Keratinocyte (primary cell): ENCODE measurements around the gene NUDT14. TPM values are rescaled to one million over a fixed set of nuclear protein-coding genes. Genes with fewer than 3 reads are reported as not detected.

Source experiments
- DNase-seq: peaks from one replicate; pipeline ENCODE4 v3.0.0-alpha.2; 2011; ENCODE audit warnings: low read depth, missing footprints, low spot score
- FAIRE-seq: peaks from 2 replicates; lab custom pipeline; 2011; peaks lifted over from hg19 to GRCh38; lab: Jason Lieb, UNC
- H2AFZ ChIP-seq: 2 replicates; pipeline ENCODE4 v1.6.0; 2012; ENCODE audit warnings: low read length, control low read depth, inconsistent platforms; ENCODE audit not compliant: control insufficient read depth
- H3K27ac ChIP-seq: 2 replicates; pipeline ENCODE4 v1.5.1; 2011; ENCODE audit warnings: low read length; ENCODE audit not compliant: control insufficient read depth, insufficient read depth
- H3K27me3 ChIP-seq: 3 replicates; pipeline ENCODE4 v1.6.0; 2011; ENCODE audit warnings: low read length; ENCODE audit not compliant: control insufficient read depth, insufficient read depth; ENCODE audit errors: extremely low read depth
- H3K36me3 ChIP-seq, 2 experiments: 2 replicates in 1 of 2; 3 replicates in 1 of 2; pipeline ENCODE4 v1.5.1; 2011; ENCODE audit warnings: low read length in 2 of 2, mild to moderate bottlenecking in 1 of 2; ENCODE audit not compliant: control insufficient read depth in 2 of 2, insufficient read depth in 2 of 2; ENCODE audit errors: extremely low read depth in 1 of 2
- H3K4me1 ChIP-seq: 3 replicates; pipeline ENCODE4 v1.5.1; 2011; ENCODE audit warnings: low read length; ENCODE audit not compliant: control insufficient read depth, insufficient read depth; ENCODE audit errors: extremely low read depth
- H3K4me2 ChIP-seq: 3 replicates; pipeline ENCODE4 v1.6.0; 2011; ENCODE audit warnings: low read depth, low read length; ENCODE audit not compliant: control insufficient read depth, insufficient read depth; ENCODE audit errors: extremely low read depth
- H3K4me3 ChIP-seq, 3 experiments: fragments of 200-600 bp in 1 of 3; sonication (generic) in 1 of 3; 2 replicates in 2 of 3; 3 replicates in 1 of 3; pipeline ENCODE4 v1.5.1; 2011 to 2016; ENCODE audit warnings: low read length in 3 of 3, mild to moderate bottlenecking in 3 of 3, control low read depth in 2 of 3, inconsistent platforms in 1 of 3, low read depth in 1 of 3, mixed read lengths in 1 of 3, mixed run types in 1 of 3, moderate library complexity in 1 of 3; ENCODE audit not compliant: control insufficient read depth in 2 of 3, insufficient read depth in 2 of 3; ENCODE audit errors: extremely low read depth in 1 of 3
- H3K79me2 ChIP-seq: 2 replicates; pipeline ENCODE4 v1.6.0; 2012; ENCODE audit warnings: low read length; ENCODE audit not compliant: control insufficient read depth, insufficient read depth
- H3K9ac ChIP-seq: 3 replicates; pipeline ENCODE4 v1.6.0; 2011; ENCODE audit warnings: low read length; ENCODE audit not compliant: control insufficient read depth, insufficient read depth; ENCODE audit errors: extremely low read depth
- H3K9me1 ChIP-seq: 3 replicates; pipeline ENCODE4 v1.6.0; 2011; ENCODE audit warnings: low read length; ENCODE audit not compliant: control insufficient read depth, insufficient read depth; ENCODE audit errors: extremely low read depth
- H3K9me3 ChIP-seq: 2 replicates; pipeline ENCODE4 v1.5.1; 2012; ENCODE audit warnings: low read depth, low read length; ENCODE audit not compliant: control insufficient read depth
- H4K20me1 ChIP-seq: 3 replicates; pipeline ENCODE4 v1.6.0; 2011; ENCODE audit warnings: low read length; ENCODE audit not compliant: control insufficient read depth, insufficient read depth; ENCODE audit errors: extremely low read depth
- CTCF ChIP-seq, 3 experiments: IDR thresholded peaks in 1 of 3; conservative IDR thresholded peaks in 1 of 3; optimal IDR thresholded peaks in 1 of 3; 2 replicates in 2 of 3; 3 replicates in 1 of 3; pipeline versions ENCODE3 to v1.5.1; 2011; ENCODE audit warnings: low read length in 3 of 3, mild to moderate bottlenecking in 3 of 3, moderate library complexity in 2 of 3, control low read depth in 1 of 3, inconsistent platforms in 1 of 3; ENCODE audit not compliant: insufficient read depth in 2 of 3; ENCODE audit errors: extremely low read depth in 1 of 3
- EZH2 ChIP-seq: IDR thresholded peaks from one replicate; pipeline ENCODE4 v1.6.1; 2012; ENCODE audit warnings: inconsistent platforms, mild to moderate bottlenecking, low read length, moderate library complexity
- dilution Hi-C: fragments of 300-500 bp; cut with MboI; formaldehyde crosslinking; loops from one replicate; pipeline ENCODE4 v1.7.0; 2020; ENCODE audit warnings: low sequenced_read_pairs; ENCODE audit not compliant: extremely low pct_ligation_motif_present
- polyA plus RNA-seq, 5 experiments: library from polyadenylated mRNA; depleted of rRNA in 3 of 5; stranded (reverse) in 3 of 5; stranded (forward) in 1 of 5; unstranded in 1 of 5; fragments of >200 nt; gene quantifications; 1 replicate in 1 of 5; 2 replicates in 3 of 5; 3 replicates in 1 of 5; pipeline versions ENCODE4 v1.2.1 to v1.2.3, GENCODE V29; 2011 to 2012; ENCODE audit warnings: missing spikeins in 2 of 5, low read depth in 1 of 5, low replicate concordance in 1 of 5

The NUDT14 gene
- polyA plus RNA-seq, 1 donor (not counting 4 experiments of a cell fraction or from before 2014, with no cell fraction given) = 15.6 TPM

GRCh38 chr14:105228562-105228961, 47.5 kb upstream of the NUDT14 start:
- Histone ChIP-seq H4K20me1 (no peaks in the 10 kb centered on the region), H3K9ac (no peak overlapping the region), H3K4me3 (no peak overlapping the region), H3K36me3 (peaks cover 5 to 7% of the 10 kb centered on the region in 2 experiments), H3K27ac (no peak overlapping the region), H3K79me2 (peaks cover 2% of the 10 kb centered on the region), H3K27me3 (no peaks in the 10 kb centered on the region), H3K9me3 (peaks cover 2% of the 10 kb centered on the region), H3K4me2 (no peak overlapping the region), H3K9me1 (no peaks in the 10 kb centered on the region), H3K4me1 (no peaks in the 10 kb centered on the region), H2AFZ (no peak overlapping the region)
- FAIRE-seq = no peak
- dilution Hi-C loops = no loop called here
- TF ChIP-seq EZH2 = no peak
- TF ChIP-seq CTCF (optimal IDR thresholded peaks at IDR 0.05 in 1 of 3, IDR thresholded peaks at IDR 0.05 in 1 of 3, conservative IDR thresholded peaks at IDR 0.05 in 1 of 3; ENCODE audit: extremely low read depth in 1 of 3, insufficient read depth in 2 of 3, low read length in 3 of 3) = no peak
- no peak for DNase-seq

GRCh38 chr14:105227346-105227745, 46.2 kb upstream of the NUDT14 start:
- Histone ChIP-seq H3K4me3 (no peak overlapping the region), H2AFZ (no peak overlapping the region), H3K9me3 (peaks cover 2% of the 10 kb centered on the region), H3K4me2 (no peak overlapping the region), H3K4me1 (no peaks in the 10 kb centered on the region), H3K9me1 (no peaks in the 10 kb centered on the region), H3K79me2 (peaks cover 2% of the 10 kb centered on the region), H4K20me1 (no peaks in the 10 kb centered on the region), H3K27ac (no peak overlapping the region), H3K9ac (no peak overlapping the region), H3K36me3 (peaks cover 7 to 12% of the 10 kb centered on the region in 2 experiments), H3K27me3 (no peaks in the 10 kb centered on the region)
- TF ChIP-seq EZH2 (no peak), CTCF (optimal IDR thresholded peaks at IDR 0.05 in 1 of 3, IDR thresholded peaks at IDR 0.05 in 1 of 3, conservative IDR thresholded peaks at IDR 0.05 in 1 of 3; ENCODE audit: extremely low read depth in 1 of 3, insufficient read depth in 2 of 3, low read length in 3 of 3) (no peak)
- FAIRE-seq (no peak), DNase-seq (no peak)
- dilution Hi-C loops = no loop called here
